Osteoblast (primary cell): ENCODE measurements around the gene PITRM1. TPM values are rescaled to one million over a fixed set of nuclear protein-coding genes. Genes with fewer than 3 reads are reported as not detected.

ENCODE experiments used
- DNase-seq: peaks from one replicate; pipeline ENCODE4 v3.0.0; 2011; ENCODE audit warnings: low spot score, mixed read lengths; ENCODE audit not compliant: insufficient read length; ENCODE audit errors: missing footprints
- H2AFZ ChIP-seq: 2 replicates; pipeline ENCODE4 v1.6.0; 2011; ENCODE audit warnings: mild to moderate bottlenecking, low read length
- H3K27ac ChIP-seq: 2 replicates; pipeline ENCODE4 v1.5.1; 2011; ENCODE audit warnings: mild to moderate bottlenecking, low read depth, low read length, moderate library complexity
- H3K27me3 ChIP-seq: 2 replicates; pipeline ENCODE4 v1.6.0; 2012; ENCODE audit warnings: mild to moderate bottlenecking, control low read depth, inconsistent platforms, low read length, moderate library complexity; ENCODE audit not compliant: insufficient read depth
- H3K36me3 ChIP-seq: 2 replicates; pipeline ENCODE4 v1.5.1; 2011; ENCODE audit warnings: mild to moderate bottlenecking, low read length, control low read depth, moderate library complexity; ENCODE audit not compliant: insufficient read depth
- H3K4me1 ChIP-seq: 2 replicates; pipeline ENCODE4 v1.5.1; 2011; ENCODE audit warnings: mild to moderate bottlenecking, low read length, control low read depth, moderate library complexity; ENCODE audit not compliant: insufficient read depth
- H3K4me2 ChIP-seq: 2 replicates; pipeline ENCODE4 v1.6.0; 2011; ENCODE audit warnings: mild to moderate bottlenecking, low read length; ENCODE audit not compliant: insufficient read depth
- H3K4me3 ChIP-seq: fragments of 200-600 bp; sonication (generic); 3 replicates; pipeline ENCODE4 v1.5.1; 2012; ENCODE audit warnings: mild to moderate bottlenecking, low read length, inconsistent platforms; ENCODE audit not compliant: insufficient read depth
- H3K79me2 ChIP-seq: 2 replicates; pipeline ENCODE4 v1.6.0; 2012; ENCODE audit warnings: mild to moderate bottlenecking, low read length, control low read depth, inconsistent platforms; ENCODE audit not compliant: insufficient read depth
- H3K9me3 ChIP-seq: 2 replicates; pipeline ENCODE4 v1.5.1; 2011; ENCODE audit warnings: low read depth, low read length, control low read depth
- H4K20me1 ChIP-seq: 2 replicates; pipeline ENCODE4 v1.6.0; 2012; ENCODE audit warnings: mild to moderate bottlenecking, low read length, control low read depth; ENCODE audit not compliant: insufficient read depth
- CTCF ChIP-seq: IDR thresholded peaks from 2 replicates; pipeline ENCODE4 v1.5.1; 2011; ENCODE audit warnings: mild to moderate bottlenecking, low read depth, low read length, moderate library complexity; ENCODE audit errors: extremely low read depth
- total RNA-seq: library from RNA; depleted of rRNA; stranded (reverse); fragments of >200 nt; gene quantifications from 2 replicates; pipeline ENCODE4 v1.2.3, GENCODE V29; 2012

PITRM1 gene
- total RNA-seq, 1 donor: 89.8 TPM

- Histone ChIP-seq H3K36me3 (peaks cover 61% of the 10 kb centered on the region), H3K27ac (no peak overlapping the region), H3K27me3 (no peaks in the 10 kb centered on the region), H4K20me1 (peaks cover 4% of the 10 kb centered on the region), H3K79me2 (peaks cover 16% of the 10 kb centered on the region), H3K4me3 (no peak overlapping the region), H2AFZ (no peak overlapping the region), H3K4me2 (no peak overlapping the region), H3K9me3 (no peaks in the 10 kb centered on the region), H3K4me1 (no peaks in the 10 kb centered on the region)
- TF ChIP-seq CTCF: no peak
- peak; percentile 86 for DNase-seq
Observed at GRCh38 chr10:3125527-3126170, 46.9 kb downstream of the PITRM1 start.

- peak; percentile 79 for DNase-seq
- H3K27ac ChIP-seq: no peak overlapping the region
- no peaks in the 10 kb centered on the region for H3K9me3 ChIP-seq
- H2AFZ ChIP-seq: no peak overlapping the region
- H3K4me2 ChIP-seq: no peak overlapping the region
- no peak overlapping the region for H3K4me3 ChIP-seq
- H3K36me3 ChIP-seq: peaks cover 61% of the 10 kb centered on the region
- peaks cover 4% of the 10 kb centered on the region for H4K20me1 ChIP-seq
- H3K79me2 ChIP-seq: peaks cover 18% of the 10 kb centered on the region
- no peak for TF ChIP-seq CTCF
- no peaks in the 10 kb centered on the region for H3K4me1 ChIP-seq
- H3K27me3 ChIP-seq: no peaks in the 10 kb centered on the region
Observed at GRCh38 chr10:3124412-3125175, 48.0 kb downstream of the PITRM1 start.

- H3K27ac ChIP-seq: no peak overlapping the region
- H3K27me3 ChIP-seq: no peaks in the 10 kb centered on the region
- no peak overlapping the region for H3K4me2 ChIP-seq
- DNase-seq: peak; percentile 75
- no peaks in the 10 kb centered on the region for H3K4me1 ChIP-seq
- peaks cover 18% of the 10 kb centered on the region for H3K79me2 ChIP-seq
- peaks cover 66% of the 10 kb centered on the region for H3K36me3 ChIP-seq
- no peak for TF ChIP-seq CTCF
- peaks cover 4% of the 10 kb centered on the region for H4K20me1 ChIP-seq
- H3K9me3 ChIP-seq: no peaks in the 10 kb centered on the region
- no peak overlapping the region for H3K4me3 ChIP-seq
- H2AFZ ChIP-seq: no peak overlapping the region
Observed at GRCh38 chr10:3123571-3124411, 48.8 kb downstream of the PITRM1 start.
